ENCODE measurements around the gene CMTM3. TPM values are rescaled to one million over a fixed set of nuclear protein-coding genes. Genes with fewer than 3 reads are reported as not detected.
"Not testable (repeated sequence)": the region's sequence is repeated elsewhere in the genome, so short reads cannot be mapped to it uniquely, and the experiment has no call there.

CMTM3 gene
- total RNA-seq, 1 experiment from 2014 or later, result 17.3 TPM

GRCh38 chr16:66600477-66600876 is 4.0 kb upstream of the CMTM3 start:
- no peaks in the 10 kb centered on the region for H3K27me3 ChIP-seq
- no peak for DNase-seq
- H3K4me3 ChIP-seq, result no peak overlapping the region
- H3K36me3 ChIP-seq, result no peaks in the 10 kb centered on the region
- no peaks in the 10 kb centered on the region for H3K9me3 ChIP-seq

GRCh38 chr16:66601471-66601870 is 3.0 kb upstream of the CMTM3 start:
- no peaks in the 10 kb centered on the region for H3K36me3 ChIP-seq
- no peaks in the 10 kb centered on the region for H3K9me3 ChIP-seq
- H3K27me3 ChIP-seq, result no peaks in the 10 kb centered on the region
- no peak overlapping the region for H3K4me3 ChIP-seq
- DNase-seq, result no peak

GRCh38 chr16:66603537-66604375 is 748 bp upstream of the CMTM3 start:
- Histone ChIP-seq H3K27me3 (no peaks in the 10 kb centered on the region), H3K9me3 (no peaks in the 10 kb centered on the region), H3K36me3 (peaks cover 1% of the 10 kb centered on the region; the same call in 1 of the 2 replicates), H3K4me3 (peak overlapping the region; percentile 74)
- peak; percentile 63 for DNase-seq

GRCh38 chr16:66605177-66605978 is 874 bp downstream of the CMTM3 start:
- H3K4me3 ChIP-seq, result peak overlapping the region; percentile 74
- DNase-seq, result peak; percentile 59
- H3K9me3 ChIP-seq, result no peaks in the 10 kb centered on the region
- H3K36me3 ChIP-seq, result peaks cover 13% of the 10 kb centered on the region; the same call in 1 of the 2 replicates
- H3K27me3 ChIP-seq, result no peaks in the 10 kb centered on the region

GRCh38 chr16:66605979-66606751 is 1.7 kb downstream of the CMTM3 start:
- Histone ChIP-seq H3K4me3 (peak overlapping the region; percentile 74), H3K27me3 (no peaks in the 10 kb centered on the region), H3K36me3 (peaks cover 13% of the 10 kb centered on the region; the same call in 1 of the 2 replicates), H3K9me3 (no peaks in the 10 kb centered on the region)
- DNase-seq, result no peak

GRCh38 chr16:66608241-66609138 is 4.0 kb downstream of the CMTM3 start:
- Histone ChIP-seq H3K4me3 (no peak overlapping the region), H3K36me3 (peaks cover 13% of the 10 kb centered on the region)

GRCh38 chr16:66609139-66609510 is 4.6 kb downstream of the CMTM3 start:
- Histone ChIP-seq H3K27me3 (no peaks in the 10 kb centered on the region), H3K9me3 (no peaks in the 10 kb centered on the region), H3K36me3 (peaks cover 13% of the 10 kb centered on the region), H3K4me3 (no peak overlapping the region)
- no peak for DNase-seq

More at GRCh38 chr16:66608241-66609138, 4.0 kb downstream of the CMTM3 start:
- no peaks in the 10 kb centered on the region for H3K27me3 ChIP-seq
- DNase-seq, result peak; percentile 74
- H3K9me3 ChIP-seq, result no peaks in the 10 kb centered on the region

- Histone ChIP-seq H3K4me3 (no peak overlapping the region), H3K27me3 (no peaks in the 10 kb centered on the region), H3K36me3 (peaks cover 13% of the 10 kb centered on the region), H3K9me3 (no peaks in the 10 kb centered on the region)
- DNase-seq, result no peak
Measured at GRCh38 chr16:66610111-66610820, 5.8 kb downstream of the CMTM3 start.

DNA sequence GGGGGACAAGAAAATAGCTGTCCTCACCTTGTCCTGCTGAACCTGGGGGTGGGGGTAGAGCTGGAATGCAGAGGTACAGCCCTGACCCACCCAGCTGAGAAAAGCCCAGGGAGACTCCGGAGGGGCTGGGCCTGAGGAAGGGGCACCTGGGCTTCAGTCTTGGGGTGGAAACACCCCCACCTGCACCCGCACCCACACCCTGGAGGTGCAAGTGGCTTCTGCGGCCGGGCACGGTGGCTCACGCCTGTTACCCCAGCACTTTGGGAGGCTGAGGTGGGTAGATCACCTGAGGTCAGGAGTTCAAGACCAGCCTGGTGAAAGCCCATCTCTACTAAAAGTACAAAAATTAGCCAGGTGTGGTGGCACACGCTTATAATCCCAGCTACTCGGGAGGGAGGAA is 7.4 kb downstream of the CMTM3 start:
- not testable (repeated sequence) for H3K9me3 ChIP-seq, DNase-seq, H3K27me3 ChIP-seq, H3K4me3 ChIP-seq
- H3K36me3 ChIP-seq, result peaks cover 13% of the 10 kb centered on the region

DNA sequence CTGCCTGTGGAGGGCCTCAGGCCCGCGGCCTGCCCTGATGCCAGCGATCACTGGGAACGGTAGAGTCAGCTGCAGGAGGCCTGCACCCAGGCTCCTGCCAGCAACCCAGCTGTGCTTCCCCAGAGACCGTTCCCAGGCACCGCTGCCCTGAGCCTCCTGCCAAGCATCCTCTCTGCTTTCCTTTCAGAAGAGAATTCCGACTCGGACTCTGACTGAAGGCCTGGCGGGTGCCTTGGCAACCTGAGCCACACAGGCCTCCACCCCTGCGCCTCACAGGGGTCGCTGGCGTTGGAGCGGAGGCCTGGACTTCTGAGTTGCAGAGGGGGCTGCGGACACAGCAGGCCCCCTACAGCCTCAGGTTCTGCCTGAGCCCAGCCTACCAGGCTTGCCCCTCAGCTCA is 7.9 kb downstream of the CMTM3 start:
- no peak overlapping the region for H3K4me3 ChIP-seq
- no peaks in the 10 kb centered on the region for H3K27me3 ChIP-seq
- H3K9me3 ChIP-seq, result no peaks in the 10 kb centered on the region
- H3K36me3 ChIP-seq, result peaks cover 13% of the 10 kb centered on the region
- no peak for DNase-seq

DNA sequence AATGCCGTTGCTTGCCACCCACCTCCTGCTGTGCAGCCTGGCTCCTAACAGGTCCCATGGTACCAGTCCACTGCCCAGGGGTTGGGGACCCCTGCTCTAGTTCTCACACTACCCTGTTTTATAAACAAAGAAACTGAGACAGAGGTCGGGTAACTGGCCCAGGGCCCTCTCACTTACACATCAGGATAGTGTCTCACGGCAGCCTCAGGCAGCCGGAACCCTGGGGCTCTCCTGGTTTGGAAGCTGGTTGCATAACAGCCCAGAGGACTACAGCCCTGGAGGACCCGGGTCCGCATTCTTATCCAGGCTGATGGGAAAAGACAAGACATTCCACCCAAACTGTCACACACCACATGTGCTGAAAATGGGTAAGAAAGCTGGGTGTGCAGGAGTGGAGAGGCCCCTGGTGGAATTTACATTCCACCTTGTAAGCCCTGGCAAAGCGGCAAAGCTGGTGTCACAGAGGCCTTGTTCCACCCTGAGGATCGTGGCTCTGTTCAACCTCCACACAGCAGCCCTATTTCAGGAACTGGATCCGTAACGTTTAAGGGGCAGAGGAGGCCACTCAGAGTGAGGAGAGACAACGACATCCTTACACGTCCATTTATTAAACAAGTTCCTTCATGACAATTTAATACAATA is 9.8 kb downstream of the CMTM3 start:
- peaks cover 8% of the 10 kb centered on the region for H3K36me3 ChIP-seq
- H3K9me3 ChIP-seq, result no peaks in the 10 kb centered on the region
- no peak overlapping the region for H3K4me3 ChIP-seq
- no peaks in the 10 kb centered on the region for H3K27me3 ChIP-seq
- no peak for DNase-seq

DNA sequence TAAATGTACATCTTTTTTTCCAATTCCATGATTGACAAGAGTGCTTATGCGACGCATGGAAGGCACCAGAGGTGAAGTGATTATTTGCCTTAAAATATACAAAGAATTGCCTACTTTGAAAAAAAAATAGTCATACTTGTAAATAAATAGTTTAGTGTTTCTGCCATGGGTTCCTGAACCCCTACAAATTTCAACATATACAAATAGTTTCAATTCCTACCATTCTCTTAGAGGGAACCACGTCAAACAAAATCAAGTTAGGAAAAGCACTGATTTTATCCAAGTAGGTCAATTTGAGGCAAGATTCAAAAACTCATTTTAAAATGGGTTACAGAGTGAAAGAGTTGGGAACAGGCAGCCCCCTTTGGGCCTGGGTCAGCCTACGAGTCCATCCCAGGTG is 11.7 kb downstream of the CMTM3 start:
- no peak for DNase-seq
- H3K36me3 ChIP-seq, result no peaks in the 10 kb centered on the region; the same call in 1 of the 2 replicates
- H3K9me3 ChIP-seq, result no peaks in the 10 kb centered on the region
- no peaks in the 10 kb centered on the region for H3K27me3 ChIP-seq
- no peak overlapping the region for H3K4me3 ChIP-seq

GRCh38 chr16:66616592-66616991 is 12.1 kb downstream of the CMTM3 start:
- DNase-seq, result no peak
- H3K4me3 ChIP-seq, result no peak overlapping the region
- H3K9me3 ChIP-seq, result no peaks in the 10 kb centered on the region
- no peaks in the 10 kb centered on the region; the same call in 1 of the 2 replicates for H3K36me3 ChIP-seq
- no peaks in the 10 kb centered on the region for H3K27me3 ChIP-seq

DNA sequence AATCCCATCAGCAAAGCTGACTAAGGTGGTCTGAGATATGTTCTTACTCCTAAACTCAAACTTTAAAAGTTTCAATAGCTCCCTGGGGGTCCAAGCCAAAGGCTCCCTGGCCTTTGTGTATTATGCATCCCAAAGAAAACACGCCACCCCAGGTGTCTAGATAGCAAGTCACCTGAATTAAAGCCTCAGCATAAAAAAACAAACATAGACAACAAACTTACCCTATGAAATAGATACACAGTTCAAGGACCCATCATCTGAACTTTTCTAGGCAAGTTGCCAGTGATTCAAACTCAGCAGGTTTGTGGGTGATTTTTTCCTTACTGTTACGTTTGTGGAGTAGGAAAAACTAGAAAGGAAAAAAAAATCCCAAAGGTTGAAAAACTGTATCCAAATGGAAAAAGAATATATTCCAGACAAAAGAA is 12.5 kb downstream of the CMTM3 start:
- H3K9me3 ChIP-seq, result no peaks in the 10 kb centered on the region
- no peak for DNase-seq
- no peak overlapping the region for H3K4me3 ChIP-seq
- H3K27me3 ChIP-seq, result no peaks in the 10 kb centered on the region
- no peaks in the 10 kb centered on the region; the same call in 1 of the 2 replicates for H3K36me3 ChIP-seq

DNA sequence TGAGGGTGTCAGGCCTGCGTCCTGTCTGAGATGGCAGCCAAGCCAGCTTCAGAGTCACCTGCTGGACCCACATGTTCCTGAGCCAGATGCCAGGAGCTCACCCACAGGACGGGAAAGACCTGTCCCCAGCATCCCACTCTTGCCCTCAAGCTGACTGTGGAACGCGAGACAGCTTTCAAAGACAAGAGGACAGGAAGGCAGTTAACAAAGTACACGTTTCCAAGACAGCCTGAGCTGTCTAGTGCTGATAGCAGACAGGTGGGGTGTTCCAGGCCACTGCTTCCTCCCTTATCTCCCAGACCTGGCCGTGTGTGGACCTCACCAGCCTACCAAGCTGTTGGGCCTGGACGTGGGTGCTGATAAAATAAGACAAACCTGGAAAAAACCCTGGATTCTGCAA is 13.2 kb downstream of the CMTM3 start:
- Histone ChIP-seq H3K4me3 (no peak overlapping the region), H3K27me3 (no peaks in the 10 kb centered on the region), H3K9me3 (no peaks in the 10 kb centered on the region), H3K36me3 (no peaks in the 10 kb centered on the region; the same call in 1 of the 2 replicates)
- DNase-seq, result no peak
